ENCODE results near the gene ABCC3.

ABCC3 gene

GRCh38 chr17:50634915-50635731, 442 bp downstream of the ABCC3 start:
- TF ChIP-seq CTCF (IDR thresholded peaks at IDR 0.05; ENCODE audit: control insufficient read depth, extremely low read depth, insufficient read depth): no peak
- H3K4me3 ChIP-seq (ENCODE audit: low read depth, low read length): no peak overlapping the region
- no peak for DNase-seq (ENCODE audit: low read depth)

- H3K4me3 ChIP-seq (ENCODE audit: low read depth, low read length): no peak overlapping the region
- no peak for TF ChIP-seq CTCF (IDR thresholded peaks at IDR 0.05; ENCODE audit: control insufficient read depth, extremely low read depth, insufficient read depth)
- DNase-seq (ENCODE audit: low read depth): no peak
These were observed 976 bp downstream of the ABCC3 start for GRCh38 chr17:50635732-50635981.

GRCh38 chr17:50635982-50636803, 1.5 kb downstream of the ABCC3 start:
- DNase-seq (ENCODE audit: low read depth): no peak
- H3K4me3 ChIP-seq (ENCODE audit: low read depth, low read length): no peak overlapping the region
- TF ChIP-seq CTCF (IDR thresholded peaks at IDR 0.05; ENCODE audit: control insufficient read depth, extremely low read depth, insufficient read depth): no peak

GRCh38 chr17:50636804-50637195, 2.1 kb downstream of the ABCC3 start:
- no peak for TF ChIP-seq CTCF (IDR thresholded peaks at IDR 0.05; ENCODE audit: control insufficient read depth, extremely low read depth, insufficient read depth)
- DNase-seq (ENCODE audit: low read depth): no peak
- H3K4me3 ChIP-seq (ENCODE audit: low read depth, low read length): no peak overlapping the region

GRCh38 chr17:50637829-50638605, 3.3 kb downstream of the ABCC3 start:
- H3K4me3 ChIP-seq (ENCODE audit: low read depth, low read length): no peak overlapping the region
- TF ChIP-seq CTCF (IDR thresholded peaks at IDR 0.05; ENCODE audit: control insufficient read depth, extremely low read depth, insufficient read depth): no peak
- no peak for DNase-seq (ENCODE audit: low read depth)

GRCh38 chr17:50638606-50638965, 3.9 kb downstream of the ABCC3 start:
- TF ChIP-seq CTCF (IDR thresholded peaks at IDR 0.05; ENCODE audit: control insufficient read depth, extremely low read depth, insufficient read depth): no peak
- no peak overlapping the region for H3K4me3 ChIP-seq (ENCODE audit: low read depth, low read length)
- DNase-seq (ENCODE audit: low read depth): no peak

Measured in LNCaP clone FGC (cell line).